ENCODE data around the gene ETF1.

DNA sequence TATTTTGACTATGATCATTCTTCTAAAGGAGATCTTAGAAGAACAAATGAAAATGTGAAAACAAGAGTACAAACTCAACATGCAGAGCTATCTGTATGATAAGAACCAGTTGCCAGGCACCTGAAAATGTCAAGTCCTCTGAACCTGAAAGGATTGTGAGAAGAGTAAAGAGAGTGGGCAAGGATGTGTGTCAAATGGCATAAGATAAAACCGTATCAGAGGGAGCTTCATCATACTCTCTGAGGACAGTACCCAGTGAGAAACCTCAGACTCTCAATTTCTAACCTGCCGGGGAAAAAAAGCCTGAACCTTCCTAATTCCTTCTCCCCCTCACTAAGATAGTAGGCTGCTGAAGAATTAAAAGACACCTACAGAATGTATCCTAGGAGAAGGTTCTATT is 6.8 kb downstream of the ETF1 start:
- TF ChIP-seq EZH2 (optimal IDR thresholded peaks at IDR 0.05; ENCODE audit: low read depth, low read length) (no peak), EZH2phosphoT487 (IDR thresholded peaks at IDR 0.05; ENCODE audit: low read length) (no peak)
- TF ChIP-seq, protein P1, sequence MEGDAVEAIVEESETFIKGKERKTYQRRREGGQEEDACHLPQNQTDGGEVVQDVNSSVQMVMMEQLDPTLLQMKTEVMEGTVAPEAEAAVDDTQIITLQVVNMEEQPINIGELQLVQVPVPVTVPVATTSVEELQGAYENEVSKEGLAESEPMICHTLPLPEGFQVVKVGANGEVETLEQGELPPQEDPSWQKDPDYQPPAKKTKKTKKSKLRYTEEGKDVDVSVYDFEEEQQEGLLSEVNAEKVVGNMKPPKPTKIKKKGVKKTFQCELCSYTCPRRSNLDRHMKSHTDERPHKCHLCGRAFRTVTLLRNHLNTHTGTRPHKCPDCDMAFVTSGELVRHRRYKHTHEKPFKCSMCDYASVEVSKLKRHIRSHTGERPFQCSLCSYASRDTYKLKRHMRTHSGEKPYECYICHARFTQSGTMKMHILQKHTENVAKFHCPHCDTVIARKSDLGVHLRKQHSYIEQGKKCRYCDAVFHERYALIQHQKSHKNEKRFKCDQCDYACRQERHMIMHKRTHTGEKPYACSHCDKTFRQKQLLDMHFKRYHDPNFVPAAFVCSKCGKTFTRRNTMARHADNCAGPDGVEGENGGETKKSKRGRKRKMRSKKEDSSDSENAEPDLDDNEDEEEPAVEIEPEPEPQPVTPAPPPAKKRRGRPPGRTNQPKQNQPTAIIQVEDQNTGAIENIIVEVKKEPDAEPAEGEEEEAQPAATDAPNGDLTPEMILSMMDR (IDR thresholded peaks at IDR 0.05; ENCODE audit: low read length), result no peak

Data from MM.1S (cell line).